Testis (tissue), 2 donors: Measurements from ENCODE around the gene DONSON.

Experiments
- CTCF ChIP-seq, 3 experiments: fragments of 450-650 bp in 2 of 3; fragments of 200-600 bp in 1 of 3; sonication (generic) in 1 of 3; IDR thresholded peaks; one replicate each; pipeline ENCODE4 v1.5.1; 2016 to 2019; ENCODE audit warnings: antibody characterized with exemption in 3 of 3, mild to moderate bottlenecking in 2 of 3, moderate library complexity in 1 of 3
- POLR2A ChIP-seq: fragments of 450-650 bp; IDR thresholded peaks from one replicate; pipeline ENCODE4 v1.6.1; 2017; ENCODE audit warnings: antibody characterized with exemption, mild to moderate bottlenecking, moderate library complexity

GRCh38 chr21:33540711-33541104, 47.8 kb downstream of the DONSON start:
- no peak for TF ChIP-seq CTCF (IDR thresholded peaks at IDR 0.05)
- no peak for TF ChIP-seq POLR2A
